ENCODE results near the gene CNGA1. TPM values are rescaled to one million over a fixed set of nuclear protein-coding genes. Genes with fewer than 3 reads are reported as not detected.

Gene CNGA1
- total and polyA plus RNA-seq, 2 donors: 2.5 to 8.2 TPM

Other genes with a start within 250 kb of the CNGA1 start
- gene CORIN, start 178.6 kb downstream of the CNGA1 start, total RNA-seq: 20.9 TPM
- 8.6 TPM for gene CORIN, start 178.6 kb downstream of the CNGA1 start, polyA plus RNA-seq
- 24.4 TPM for gene NFXL1, start 102.1 kb downstream of the CNGA1 start, total RNA-seq
- gene NFXL1, start 102.1 kb downstream of the CNGA1 start, polyA plus RNA-seq: 4.9 TPM
- gene NIPAL1, start 91 bp upstream of the CNGA1 start, total RNA-seq: 13.7 TPM
- gene NIPAL1, start 91 bp upstream of the CNGA1 start, polyA plus RNA-seq: 1.2 TPM
- 7.3 TPM for gene TXK, start 117.6 kb upstream of the CNGA1 start, total RNA-seq
- gene TXK, start 117.6 kb upstream of the CNGA1 start, polyA plus RNA-seq: 0.89 TPM

Data from urinary bladder (tissue), 2 donors.